ENCODE results near the gene TXNRD1. TPM values are rescaled to one million over a fixed set of nuclear protein-coding genes. Genes with fewer than 3 reads are reported as not detected.
A peak's percentile ranks its signal among the peaks of the same experiment; 100 is the strongest.
"Not testable (repeated sequence)": the region's sequence is repeated elsewhere in the genome, so short reads cannot be mapped to it uniquely, and the experiment has no call there.

The TXNRD1 gene
- polyA plus RNA-seq, 1 donor from 2014 or later = 26.0 TPM

GRCh38 chr12:104243551-104243950 is 28.0 kb downstream of the TXNRD1 start:
- peaks cover 7% of the 10 kb centered on the region for H3K27me3 Mint-ChIP-seq
- no peaks in the 10 kb centered on the region for H3K4me1 Mint-ChIP-seq
- H3K27ac Mint-ChIP-seq = no peak overlapping the region
- H3K36me3 Mint-ChIP-seq = peaks cover 4% of the 10 kb centered on the region
- no peak overlapping the region for H3K4me3 Mint-ChIP-seq
- H3K9me3 Mint-ChIP-seq = peaks cover 0 to 2% (median 0%) of the 10 kb centered on the region in 3 donors

- H3K4me3 Mint-ChIP-seq = no peak overlapping the region
- H3K27ac Mint-ChIP-seq = no peak overlapping the region
- H3K36me3 Mint-ChIP-seq = peaks cover 4% of the 10 kb centered on the region
- no peaks in the 10 kb centered on the region for H3K4me1 Mint-ChIP-seq
- peaks cover 7% of the 10 kb centered on the region for H3K27me3 Mint-ChIP-seq
- peaks cover 0 to 2% (median 0%) of the 10 kb centered on the region in 3 donors for H3K9me3 Mint-ChIP-seq
These were observed 28.4 kb downstream of the TXNRD1 start for GRCh38 chr12:104243971-104244370.

GRCh38 chr12:104247698-104248097 is 32.1 kb downstream of the TXNRD1 start:
- Mint-ChIP-seq H3K9me3 (peaks cover 0 to 2% (median 0%) of the 10 kb centered on the region in 3 donors), H3K27ac (no peak overlapping the region), H3K4me1 (no peaks in the 10 kb centered on the region), H3K27me3 (peaks cover 7% of the 10 kb centered on the region), H3K36me3 (no peaks in the 10 kb centered on the region), H3K4me3 (no peak overlapping the region)

GRCh38 chr12:104248444-104248843 is 32.9 kb downstream of the TXNRD1 start:
- H3K36me3 Mint-ChIP-seq = no peaks in the 10 kb centered on the region
- no peak overlapping the region for H3K27ac Mint-ChIP-seq
- H3K4me3 Mint-ChIP-seq = no peak overlapping the region
- H3K4me1 Mint-ChIP-seq = peaks cover 0 to 2% (median 0%) of the 10 kb centered on the region in 3 donors
- peaks cover 7% of the 10 kb centered on the region for H3K27me3 Mint-ChIP-seq
- peaks cover 0 to 3% (median 2%) of the 10 kb centered on the region in 3 donors for H3K9me3 Mint-ChIP-seq

GRCh38 chr12:104249017-104249416 is 33.4 kb downstream of the TXNRD1 start:
- Mint-ChIP-seq H3K4me1 (peaks cover 0 to 2% (median 0%) of the 10 kb centered on the region in 3 donors), H3K27me3 (peaks cover 5% of the 10 kb centered on the region), H3K4me3 (no peak overlapping the region), H3K9me3 (peaks cover 0 to 3% (median 2%) of the 10 kb centered on the region in 3 donors), H3K27ac (no peak overlapping the region), H3K36me3 (no peaks in the 10 kb centered on the region)

- no peaks in the 10 kb centered on the region for H3K27me3 Mint-ChIP-seq
- no peak overlapping the region for H3K4me3 Mint-ChIP-seq
- H3K36me3 Mint-ChIP-seq = no peaks in the 10 kb centered on the region
- no peak overlapping the region for H3K27ac Mint-ChIP-seq
- peaks cover 0 to 3% (median 0%) of the 10 kb centered on the region in 3 donors for H3K9me3 Mint-ChIP-seq
- H3K4me1 Mint-ChIP-seq = peaks cover 0 to 2% (median 0%) of the 10 kb centered on the region in 3 donors
These were observed 34.3 kb downstream of the TXNRD1 start for GRCh38 chr12:104249898-104250297.

- Mint-ChIP-seq H3K9me3 (peaks cover 0 to 3% (median 0%) of the 10 kb centered on the region in 3 donors), H3K36me3 (no peaks in the 10 kb centered on the region), H3K4me1 (peaks cover 0 to 4% (median 0%) of the 10 kb centered on the region in 3 donors), H3K27me3 (no peaks in the 10 kb centered on the region), H3K4me3 (no peak overlapping the region), H3K27ac (no peak overlapping the region)
These were observed 35.0 kb downstream of the TXNRD1 start for GRCh38 chr12:104250366-104251125.

GRCh38 chr12:104257913-104258472 is 42.4 kb downstream of the TXNRD1 start:
- Mint-ChIP-seq H3K9me3 (peaks cover 0 to 1% (median 0%) of the 10 kb centered on the region in 3 donors), H3K27ac (no peak overlapping the region), H3K4me3 (no peak overlapping the region), H3K4me1 (peaks cover 0 to 4% (median 3%) of the 10 kb centered on the region in 3 donors), H3K36me3 (peaks cover 6% of the 10 kb centered on the region), H3K27me3 (peaks cover 10% of the 10 kb centered on the region)

GRCh38 chr12:104258476-104259067 is 43.0 kb downstream of the TXNRD1 start:
- no peaks in the 10 kb centered on the region for H3K9me3 Mint-ChIP-seq
- H3K36me3 Mint-ChIP-seq = peaks cover 6% of the 10 kb centered on the region
- H3K27ac Mint-ChIP-seq = no peak overlapping the region
- H3K27me3 Mint-ChIP-seq = peaks cover 10% of the 10 kb centered on the region
- no peak overlapping the region for H3K4me3 Mint-ChIP-seq
- peaks cover 0 to 3% (median 2%) of the 10 kb centered on the region in 3 donors for H3K4me1 Mint-ChIP-seq

GRCh38 chr12:104263026-104263425 is 47.4 kb downstream of the TXNRD1 start:
- H3K4me1 Mint-ChIP-seq = no peaks in the 10 kb centered on the region
- no peak overlapping the region for H3K27ac Mint-ChIP-seq
- H3K27me3 Mint-ChIP-seq = peaks cover 9% of the 10 kb centered on the region
- H3K9me3 Mint-ChIP-seq = peaks cover 0 to 3% (median 0%) of the 10 kb centered on the region in 3 donors
- H3K4me3 Mint-ChIP-seq = no peak overlapping the region
- H3K36me3 Mint-ChIP-seq = peaks cover 3% of the 10 kb centered on the region

GRCh38 chr12:104263580-104264358 is 48.2 kb downstream of the TXNRD1 start:
- peaks cover 3% of the 10 kb centered on the region for H3K36me3 Mint-ChIP-seq
- no peaks in the 10 kb centered on the region for H3K4me1 Mint-ChIP-seq
- peak overlapping the region in 1 of 3 donors; percentile 14 for H3K27ac Mint-ChIP-seq
- H3K27me3 Mint-ChIP-seq = peaks cover 9% of the 10 kb centered on the region
- H3K4me3 Mint-ChIP-seq = no peak overlapping the region
- peaks cover 0 to 3% (median 0%) of the 10 kb centered on the region in 3 donors for H3K9me3 Mint-ChIP-seq

- not testable (repeated sequence) for H3K36me3 Mint-ChIP-seq, H3K27ac Mint-ChIP-seq, H3K9me3 Mint-ChIP-seq, H3K4me1 Mint-ChIP-seq, H3K27me3 Mint-ChIP-seq, H3K4me3 Mint-ChIP-seq
These were observed 49.9 kb downstream of the TXNRD1 start for GRCh38 chr12:104265436-104265835.

GRCh38 chr12:104272938-104273337 is 57.4 kb downstream of the TXNRD1 start:
- H3K9me3 Mint-ChIP-seq = no peaks in the 10 kb centered on the region
- H3K27me3 Mint-ChIP-seq = peaks cover 2% of the 10 kb centered on the region
- H3K36me3 Mint-ChIP-seq = no peaks in the 10 kb centered on the region
- H3K4me3 Mint-ChIP-seq = no peak overlapping the region
- peaks cover 5 to 14% (median 13%) of the 10 kb centered on the region in 3 donors for H3K4me1 Mint-ChIP-seq
- H3K27ac Mint-ChIP-seq = no peak overlapping the region

- peaks cover 5 to 14% (median 13%) of the 10 kb centered on the region in 3 donors for H3K4me1 Mint-ChIP-seq
These were observed 57.9 kb downstream of the TXNRD1 start for GRCh38 chr12:104273503-104273902.

GRCh38 chr12:104274811-104275210 is 59.2 kb downstream of the TXNRD1 start:
- H3K4me3 Mint-ChIP-seq = no peak overlapping the region
- no peaks in the 10 kb centered on the region for H3K9me3 Mint-ChIP-seq
- no peaks in the 10 kb centered on the region for H3K36me3 Mint-ChIP-seq
- H3K27me3 Mint-ChIP-seq = peaks cover 2% of the 10 kb centered on the region
- H3K4me1 Mint-ChIP-seq = peaks cover 5 to 14% (median 13%) of the 10 kb centered on the region in 3 donors
- peak overlapping the region in 1 of 3 donors; percentile 76 for H3K27ac Mint-ChIP-seq

More at GRCh38 chr12:104273503-104273902, 57.9 kb downstream of the TXNRD1 start:
- peaks cover 2% of the 10 kb centered on the region for H3K27me3 Mint-ChIP-seq
- no peak overlapping the region for H3K27ac Mint-ChIP-seq
- no peaks in the 10 kb centered on the region for H3K36me3 Mint-ChIP-seq
- no peaks in the 10 kb centered on the region for H3K9me3 Mint-ChIP-seq
- no peak overlapping the region for H3K4me3 Mint-ChIP-seq
